H1 (cell line): ENCODE data around the gene C5orf58. TPM values are rescaled to one million over a fixed set of nuclear protein-coding genes. Genes with fewer than 3 reads are reported as not detected.

ENCODE experiments used
- CTCF ChIA-PET: fragments of 300-600 bp; sonication (Branson Sonifier 250); formaldehyde crosslinking; loops from one replicate; lab custom pipeline; 2021; ENCODE audit not compliant: partially characterized antibody; lab: Charles Lee
- POLR2A ChIA-PET: fragments of 300-600 bp; sonication (Branson Sonifier 250); formaldehyde crosslinking; loops from one replicate; lab custom pipeline; 2021; ENCODE audit warnings: inconsistent platforms; ENCODE audit not compliant: partially characterized antibody; lab: Charles Lee
- DNase-seq, 2 experiments: peaks; one replicate each; pipeline versions ENCODE4 v3.0.0 to v3.0.0-alpha.2; 2010 to 2022; ENCODE audit warnings: low spot score in 2 of 2, low read depth in 1 of 2, mixed read lengths in 1 of 2
- FAIRE-seq: peaks from 2 replicates; lab custom pipeline; 2011; peaks lifted over from hg19 to GRCh38; lab: Jason Lieb, UNC
- H2AFZ ChIP-seq: 2 replicates; pipeline ENCODE4 v1.8.1; 2012; ENCODE audit warnings: low read length, inconsistent platforms
- H2AK5ac ChIP-seq: 2 replicates; pipeline ENCODE4 v1.6.1; 2013; ENCODE audit warnings: low read depth, low read length
- H2BK120ac ChIP-seq: replicated peaks from 2 replicates; pipeline ENCODE3; 2013; ENCODE audit warnings: low read depth, low read length, inconsistent platforms
- H2BK12ac ChIP-seq: 2 replicates; pipeline ENCODE4 v1.6.1; 2013; ENCODE audit warnings: low read depth, low read length
- H2BK15ac ChIP-seq: 2 replicates; pipeline ENCODE4 v1.6.1; 2013; ENCODE audit warnings: low read length
- H2BK20ac ChIP-seq: 2 replicates; pipeline ENCODE4 v1.6.1; 2013; ENCODE audit warnings: low read length
- H2BK5ac ChIP-seq: 2 replicates; pipeline ENCODE4 v1.6.1; 2013; ENCODE audit warnings: low read depth, low read length
- H3K14ac ChIP-seq: 2 replicates; pipeline ENCODE4 v1.6.1; 2013; ENCODE audit warnings: inconsistent platforms; ENCODE audit not compliant: insufficient read length
- H3K18ac ChIP-seq: 2 replicates; pipeline ENCODE4 v1.6.1; 2013; ENCODE audit warnings: low read length; ENCODE audit errors: extremely low read depth
- H3K23ac ChIP-seq: 2 replicates; pipeline ENCODE4 v1.6.1; 2013; ENCODE audit warnings: inconsistent platforms; ENCODE audit not compliant: insufficient read length
- H3K23me2 ChIP-seq: 2 replicates; pipeline ENCODE4 v1.6.1; 2013; ENCODE audit warnings: low read depth, low read length
- H3K27ac ChIP-seq: 2 replicates; pipeline ENCODE4 v1.6.1; 2011; ENCODE audit warnings: low read depth, low read length, inconsistent platforms
- H3K27me3 ChIP-seq, 4 experiments: replicated peaks in 1 of 4; 1 replicate in 1 of 4; 2 replicates in 3 of 4; pipeline versions ENCODE4 v1.6.1 to v1.8.1; 2011 to 2013; ENCODE audit warnings: low read length in 3 of 4, mild to moderate bottlenecking in 3 of 4, inconsistent platforms in 2 of 4, mixed read lengths in 2 of 4, moderate library complexity in 1 of 4; ENCODE audit not compliant: control insufficient read depth in 3 of 4, insufficient read depth in 3 of 4; ENCODE audit errors: extremely low read depth in 1 of 4
- H3K36me3 ChIP-seq, 4 experiments: 2 replicates each; pipeline versions ENCODE4 v1.6.1 to v1.8.1; 2011 to 2013; ENCODE audit warnings: mild to moderate bottlenecking in 4 of 4, low read length in 3 of 4, moderate library complexity in 2 of 4, control low read depth in 1 of 4, inconsistent platforms in 1 of 4; ENCODE audit not compliant: insufficient read depth in 4 of 4, control insufficient read depth in 2 of 4
- H3K4ac ChIP-seq: replicated peaks from 2 replicates; pipeline ENCODE3; 2013; ENCODE audit warnings: low read length, low read depth, mixed read lengths, inconsistent platforms; ENCODE audit not compliant: insufficient read length
- H3K4me1 ChIP-seq, 4 experiments: replicated peaks in 1 of 4; 1 replicate in 1 of 4; 2 replicates in 3 of 4; pipeline versions ENCODE4 v1.6.1 to v1.8.1; 2011 to 2013; ENCODE audit warnings: low read length in 3 of 4, inconsistent platforms in 2 of 4, mixed read lengths in 1 of 4; ENCODE audit not compliant: insufficient read depth in 4 of 4, control insufficient read depth in 3 of 4
- H3K4me2 ChIP-seq, 2 experiments: 2 replicates each; pipeline versions ENCODE4 v1.6.1 to v1.8.1; 2011 to 2013; ENCODE audit warnings: low read depth in 2 of 2, low read length in 2 of 2, control low read depth in 1 of 2, inconsistent platforms in 1 of 2, mild to moderate bottlenecking in 1 of 2; ENCODE audit not compliant: insufficient read depth in 1 of 2
- H3K4me3 ChIP-seq, 4 experiments: fragments of 200-600, 300-600 bp in 1 of 4; sonication (generic), shearing (Covaris generic), sonication (Bioruptor Twin) in 1 of 4; 2 replicates each; pipeline versions ENCODE4 v1.5.1 to v1.8.1; 2011 to 2016; ENCODE audit warnings: low read length in 4 of 4, low read depth in 3 of 4, control low read depth in 2 of 4, inconsistent platforms in 2 of 4, mild to moderate bottlenecking in 2 of 4, mixed read lengths in 1 of 4, moderate library complexity in 1 of 4; ENCODE audit not compliant: insufficient read depth in 2 of 4; ENCODE audit errors: extremely low read depth in 1 of 4
- H3K56ac ChIP-seq: replicated peaks from 2 replicates; pipeline ENCODE3; 2013; ENCODE audit warnings: low read depth, mild to moderate bottlenecking, mixed read lengths, low read length, inconsistent platforms; ENCODE audit not compliant: insufficient read length
- H3K79me1 ChIP-seq: 2 replicates; pipeline ENCODE4 v1.6.1; 2013; ENCODE audit warnings: low read depth, low read length, control low read depth
- H3K79me2 ChIP-seq, 2 experiments: 2 replicates each; pipeline versions ENCODE4 v1.6.1 to v1.8.1; 2012 to 2013; ENCODE audit warnings: low read length in 2 of 2, mild to moderate bottlenecking in 2 of 2, inconsistent platforms in 1 of 2; ENCODE audit not compliant: insufficient read depth in 2 of 2, control insufficient read depth in 1 of 2
- H3K9ac ChIP-seq, 4 experiments: replicated peaks in 1 of 4; 1 replicate in 1 of 4; 2 replicates in 3 of 4; pipeline versions ENCODE4 v1.6.1 to v1.8.1; 2011 to 2013; ENCODE audit warnings: low read depth in 3 of 4, low read length in 3 of 4, control low read depth in 2 of 4, mild to moderate bottlenecking in 2 of 4, moderate library complexity in 2 of 4, inconsistent platforms in 1 of 4; ENCODE audit errors: extremely low read depth in 1 of 4
- H3K9me3 ChIP-seq, 2 experiments: 2 replicates each; pipeline versions ENCODE4 v1.6.1 to v1.8.1; 2012 to 2013; ENCODE audit warnings: mild to moderate bottlenecking in 2 of 2, moderate library complexity in 2 of 2, control low read depth in 1 of 2, inconsistent platforms in 1 of 2, low read depth in 1 of 2, low read length in 1 of 2, mixed read lengths in 1 of 2; ENCODE audit not compliant: insufficient read depth in 2 of 2
- H4K20me1 ChIP-seq, 2 experiments: replicated peaks in 1 of 2; 2 replicates each; pipeline versions ENCODE3 to v1.8.1; 2011 to 2013; ENCODE audit warnings: inconsistent platforms in 2 of 2, low read length in 2 of 2, mild to moderate bottlenecking in 1 of 2; ENCODE audit not compliant: insufficient read depth in 2 of 2, control insufficient read depth in 1 of 2
- H4K5ac ChIP-seq: 2 replicates; pipeline ENCODE4 v1.6.1; 2013; ENCODE audit warnings: low read length, low read depth, mixed read lengths, inconsistent platforms; ENCODE audit not compliant: insufficient read length
- H4K8ac ChIP-seq: 2 replicates; pipeline ENCODE4 v1.8.0; 2013; ENCODE audit warnings: mild to moderate bottlenecking, moderate library complexity, low read length, inconsistent platforms; ENCODE audit not compliant: insufficient read depth; ENCODE audit errors: extremely low read depth
- H4K91ac ChIP-seq: replicated peaks from 2 replicates; pipeline ENCODE3; 2013; ENCODE audit warnings: low read length, mixed read lengths, inconsistent platforms; ENCODE audit not compliant: insufficient read length
- BCL11A ChIP-seq, 2 experiments: IDR thresholded peaks; one replicate each; pipeline ENCODE4 v1.6.1; 2011; ENCODE audit warnings: low read depth in 2 of 2, low read length in 2 of 2, mild to moderate bottlenecking in 2 of 2
- CEBPB ChIP-seq: IDR thresholded peaks from 2 replicates; pipeline ENCODE4 v1.6.1; 2012; ENCODE audit warnings: low read depth, low read length
- EGR1 ChIP-seq: IDR thresholded peaks from 2 replicates; pipeline ENCODE4 v1.6.1; 2011; ENCODE audit warnings: low read depth, low read length, borderline replicate concordance
- GABPA ChIP-seq: IDR thresholded peaks from 2 replicates; pipeline ENCODE4 v1.6.1; 2011; ENCODE audit warnings: mild to moderate bottlenecking, low read length, moderate library complexity, borderline replicate concordance; ENCODE audit not compliant: insufficient read depth
- GTF2F1 ChIP-seq: IDR thresholded peaks from 2 replicates; pipeline ENCODE4 v1.6.1; 2012; ENCODE audit warnings: low read depth, low read length, improper control_type of control experiment, borderline replicate concordance
- KDM4A ChIP-seq: IDR thresholded peaks from one replicate; pipeline ENCODE4 v1.7.1; 2012; ENCODE audit warnings: low read depth, mild to moderate bottlenecking, moderate library complexity, low read length, inconsistent platforms; ENCODE audit not compliant: severe bottlenecking
- RBBP5 ChIP-seq: IDR thresholded peaks from 2 replicates; pipeline ENCODE4 v1.7.1; 2012; ENCODE audit warnings: low read depth, mild to moderate bottlenecking, inconsistent platforms, low read length, moderate library complexity, borderline replicate concordance
- RXRA ChIP-seq: IDR thresholded peaks from 2 replicates; pipeline ENCODE4 v1.6.1; 2011; ENCODE audit warnings: low read depth, mild to moderate bottlenecking, low read length, moderate library complexity; ENCODE audit not compliant: insufficient read depth
- SIX5 ChIP-seq: IDR thresholded peaks from 2 replicates; pipeline ENCODE4 v1.6.1; 2011; ENCODE audit warnings: mild to moderate bottlenecking, low read depth, low read length
- SUZ12 ChIP-seq: fragments of 200-600 bp; sonication (generic); IDR thresholded peaks from 2 replicates; pipeline ENCODE4 v1.6.1; 2012; ENCODE audit warnings: mild to moderate bottlenecking, inconsistent platforms, low read length, moderate library complexity, mixed read lengths
- TAF7 ChIP-seq: optimal IDR thresholded peaks from 2 replicates; pipeline ENCODE3; 2011; ENCODE audit warnings: low read depth, mild to moderate bottlenecking, inconsistent platforms, low read length, moderate library complexity, borderline replicate concordance
- TEAD4 ChIP-seq: IDR thresholded peaks from 2 replicates; pipeline ENCODE4 v1.6.1; 2012; ENCODE audit warnings: low read depth, low read length, inconsistent platforms, mixed read lengths
- whole genome bisulfite sequencing, 2 experiments: shearing (Covaris generic) in 1 of 2; methylation state at CpG; one replicate each; pipeline versions ENCODE4 v1.1.6 to v1.1.7; 2013 to 2015; ENCODE audit warnings: low lambda C conversion rate in 2 of 2, mixed read lengths in 2 of 2, inconsistent platforms in 1 of 2, low coverage in 1 of 2, missing lambda C conversion rate in 1 of 2; ENCODE audit not compliant: insufficient replicate concordance in 2 of 2, insufficient coverage in 1 of 2, insufficient read length in 1 of 2; ENCODE audit errors: extremely low coverage in 1 of 2, missing lambda C conversion rate in 1 of 2; 5-methylcytosine and 5-hydroxymethylcytosine counted together
- polyA plus RNA-seq, 7 experiments: library from polyadenylated mRNA; depleted of rRNA in 3 of 7; stranded (reverse) in 5 of 7; unstranded in 2 of 7; fragments of >200 nt in 5 of 7; fragments of 200-250 nt in 2 of 7; gene quantifications; 1 replicate in 5 of 7; 2 replicates in 1 of 7; 4 replicates in 1 of 7; pipeline versions ENCODE4 v1.2.1 to v1.2.3, GENCODE V29; 2011 to 2013; ENCODE audit warnings: missing spikeins in 2 of 7, mixed read lengths in 2 of 7
- total RNA-seq: library from RNA; stranded (reverse); fragmentation: NEBNext Ultra II Directional; extraction: Animal tissue kit (Norgen Biotek cat#: 25700); gene quantifications from 2 replicates; pipeline ENCODE4 v1.2.1, GENCODE V29; 2021
- TF ChIP-seq, protein P1 (sequence below): IDR thresholded peaks from 2 replicates; pipeline ENCODE4 v1.6.1; 2012; ENCODE audit warnings: inconsistent platforms

C5orf58 gene
- total and polyA plus RNA-seq, 2 of the 8 experiments (the other 6 are each of a cell fraction or from before 2014, with no cell fraction given) = 0.24 to 1.6 TPM

GRCh38 chr5:170250810-170251317 lies 18.1 kb downstream of the C5orf58 start:
- Histone ChIP-seq H3K4ac (no peak overlapping the region), H3K9me3 (peaks cover 0 to 5% of the 10 kb centered on the region in 2 experiments; a peak in 2 of 4 replicates), H2BK5ac (no peak overlapping the region), H3K79me1 (no peaks in the 10 kb centered on the region), H2BK12ac (no peak overlapping the region), H4K8ac (no peak overlapping the region), H2BK15ac (no peak overlapping the region), H3K36me3 (no peaks in the 10 kb centered on the region), H4K5ac (no peak overlapping the region), H3K23me2 (no peaks in the 10 kb centered on the region), H3K27me3 (no peaks in the 10 kb centered on the region), H3K4me3 (no peak overlapping the region), H3K79me2 (no peaks in the 10 kb centered on the region), H2BK20ac (no peak overlapping the region; the same call in 1 of the 2 replicates), H2BK120ac (no peak overlapping the region), H3K14ac (no peak overlapping the region), H3K23ac (no peak overlapping the region), H3K4me2 (no peak overlapping the region), H3K56ac (no peak overlapping the region), H2AK5ac (no peak overlapping the region), H3K27ac (no peak overlapping the region), H2AFZ (no peak overlapping the region), H4K91ac (no peak overlapping the region), H3K9ac (no peak overlapping the region), H3K4me1 (peaks cover 0 to 13% (median 10%) of the 10 kb centered on the region in 4 experiments; a peak in 6 of 7 replicates), H3K18ac (no peak overlapping the region), H4K20me1 (no peaks in the 10 kb centered on the region)
- FAIRE-seq (no peak), DNase-seq (no peak)
- POLR2A ChIA-PET = no interaction called here
- CTCF ChIA-PET = interaction anchor here (0.9 kb wide), 1 partner anchor 12 kb away, joined by 3 read pairs; no protein-coding TSS in a partner anchor
- 87% methylated on average over 3 of the region's 3 CpGs; no CpG with 5 or more reads in 1 of the 2 experiments for WGBS, 2 experiments
- TF ChIP-seq RXRA (no peak), RBBP5 (no peak), GTF2F1 (no peak), KDM4A (no peak), SIX5 (no peak), SUZ12 (no peak), TEAD4 (no peak), GABPA (no peak), CEBPB (no peak), BCL11A (IDR thresholded peaks at IDR 0.05; ENCODE audit: low read depth in 2 of 2, low read length in 2 of 2) (no peak), EGR1 (no peak), TAF7 (no peak)
- TF ChIP-seq, protein P1, sequence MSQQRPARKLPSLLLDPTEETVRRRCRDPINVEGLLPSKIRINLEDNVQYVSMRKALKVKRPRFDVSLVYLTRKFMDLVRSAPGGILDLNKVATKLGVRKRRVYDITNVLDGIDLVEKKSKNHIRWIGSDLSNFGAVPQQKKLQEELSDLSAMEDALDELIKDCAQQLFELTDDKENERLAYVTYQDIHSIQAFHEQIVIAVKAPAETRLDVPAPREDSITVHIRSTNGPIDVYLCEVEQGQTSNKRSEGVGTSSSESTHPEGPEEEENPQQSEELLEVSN = no peak
